K562 (cell line): Measurements from ENCODE around the gene NUTM1. TPM values are rescaled to one million over a fixed set of nuclear protein-coding genes. Genes with fewer than 3 reads are reported as not detected.

ENCODE experiments used
- CHD1 ChIP-seq: fragments of 200-600 bp; sonication (generic); IDR thresholded peaks from one replicate; pipeline ENCODE4 v1.6.1; 2012; ENCODE audit warnings: mild to moderate bottlenecking, moderate library complexity, low read length, inconsistent platforms
- ESRRB ChIP-seq: fragments of 250-450 bp; sonication (Bioruptor Pico); IDR thresholded peaks from 2 replicates; pipeline ENCODE4 v1.5.0; 2020; ENCODE audit warnings: mild to moderate bottlenecking, moderate library complexity, borderline replicate concordance
- HNRNPLL ChIP-seq: fragments of 200-400 bp; formaldehyde crosslinking; IDR thresholded peaks from 2 replicates; pipeline ENCODE4 v1.6.1; 2017; ENCODE audit warnings: low read length, low read depth, mild to moderate bottlenecking; ENCODE audit not compliant: poor library complexity, severe bottlenecking
- MYC ChIP-seq, 2 experiments: fragments of 250-450 bp in 1 of 2; sonication (Bioruptor Pico) in 1 of 2; IDR thresholded peaks; 2 replicates each; pipeline versions ENCODE4 v1.5.1 to v1.6.1; 2012 to 2021; ENCODE audit warnings: low read depth in 2 of 2, borderline replicate concordance in 1 of 2, improper control_type of control experiment in 1 of 2, low read length in 1 of 2, mild to moderate bottlenecking in 1 of 2, moderate library complexity in 1 of 2
- NFRKB ChIP-seq: fragments of 450-650 bp; IDR thresholded peaks from 2 replicates; pipeline ENCODE4 v1.6.1; 2016; ENCODE audit warnings: low read depth
- NR2C1 ChIP-seq, 2 experiments: fragments of 450-650 bp; IDR thresholded peaks; 2 replicates each; pipeline ENCODE4 v1.6.1; 2017; ENCODE audit warnings: mild to moderate bottlenecking in 2 of 2, antibody characterized with exemption in 1 of 2, inconsistent platforms in 1 of 2, missing compliant biosample characterization in 1 of 2, missing genetic modification characterization in 1 of 2
- NUFIP1 ChIP-seq: fragments of 450-650 bp; IDR thresholded peaks from 2 replicates; pipeline ENCODE4 v1.6.1; 2018; ENCODE audit not compliant: partially characterized antibody
- ZKSCAN1 ChIP-seq: fragments of 150-350 bp; IDR thresholded peaks from 2 replicates; pipeline ENCODE4 v1.6.1; 2016; ENCODE audit warnings: low read depth, low read length
- ZNF253 ChIP-seq: fragments of 250-450 bp; sonication (Bioruptor Pico); conservative IDR thresholded peaks from 2 replicates; pipeline ENCODE4 v1.6.1; 2021; ENCODE audit warnings: mild to moderate bottlenecking
- ZNF695 ChIP-seq: fragments of 450-650 bp; formaldehyde crosslinking; IDR thresholded peaks from 2 replicates; pipeline ENCODE4 v1.4.0; 2020; ENCODE audit warnings: mild to moderate bottlenecking, moderate library complexity
- ZNF76 ChIP-seq: fragments of 250-450 bp; sonication (Bioruptor Pico); IDR thresholded peaks from 2 replicates; pipeline ENCODE4 v1.4.0; 2020; ENCODE audit warnings: mild to moderate bottlenecking, moderate library complexity, borderline replicate concordance
- polyA plus RNA-seq, 8 experiments: library from polyadenylated mRNA; depleted of rRNA in 4 of 8; stranded (reverse) in 5 of 8; unstranded in 3 of 8; fragments of >200 nt; fragmentation: Nextera tagmentation in 2 of 8; fragmentation: Illumina TruSeq in 1 of 8; extraction: Ambion mirVana in 2 of 8; extraction: Trizol in 1 of 8; gene quantifications; 2 replicates each; pipeline versions ENCODE4 v1.2.1 to v1.2.3, GENCODE V29; 2011 to 2014; ENCODE audit warnings: inconsistent platforms in 1 of 8, missing spikeins in 1 of 8
- total RNA-seq, 7 experiments: library from RNA; depleted of rRNA in 6 of 7; stranded (reverse); fragments of >200 nt in 6 of 7; fragmentation: Illumina TruSeq in 2 of 7; extraction: Trizol in 2 of 7; gene quantifications; 2 replicates each; pipeline versions ENCODE4 v1.2.1 to v1.2.3, GENCODE V29; 2011 to 2021; ENCODE audit warnings: low replicate concordance in 1 of 7
- TF ChIP-seq, protein P1 (sequence below): IDR thresholded peaks from 2 replicates; pipeline ENCODE4 v1.6.1; 2011; ENCODE audit warnings: borderline replicate concordance, low read depth, mild to moderate bottlenecking, moderate library complexity, low read length; ENCODE audit not compliant: insufficient read depth, poor library complexity, severe bottlenecking
- TF ChIP-seq, protein P2 (sequence below), 2 experiments: fragments of 450-650 bp; IDR thresholded peaks; 2 replicates each; pipeline ENCODE4 v1.6.1; 2016; ENCODE audit warnings: mild to moderate bottlenecking in 2 of 2, borderline replicate concordance in 1 of 2, low read depth in 1 of 2, moderate library complexity in 1 of 2
- TF ChIP-seq, protein P3 (sequence below): fragments of 250-450 bp; sonication (Bioruptor Pico); IDR thresholded peaks from 2 replicates; pipeline ENCODE4 v1.4.0; 2020; ENCODE audit warnings: mild to moderate bottlenecking

The NUTM1 gene
- total and polyA plus RNA-seq, 9 of the 15 experiments (the other 6 are each of a cell fraction or from before 2014, with no cell fraction given): 0.01 to 0.05 (median 0.04) TPM; not detected in 4

DNA sequence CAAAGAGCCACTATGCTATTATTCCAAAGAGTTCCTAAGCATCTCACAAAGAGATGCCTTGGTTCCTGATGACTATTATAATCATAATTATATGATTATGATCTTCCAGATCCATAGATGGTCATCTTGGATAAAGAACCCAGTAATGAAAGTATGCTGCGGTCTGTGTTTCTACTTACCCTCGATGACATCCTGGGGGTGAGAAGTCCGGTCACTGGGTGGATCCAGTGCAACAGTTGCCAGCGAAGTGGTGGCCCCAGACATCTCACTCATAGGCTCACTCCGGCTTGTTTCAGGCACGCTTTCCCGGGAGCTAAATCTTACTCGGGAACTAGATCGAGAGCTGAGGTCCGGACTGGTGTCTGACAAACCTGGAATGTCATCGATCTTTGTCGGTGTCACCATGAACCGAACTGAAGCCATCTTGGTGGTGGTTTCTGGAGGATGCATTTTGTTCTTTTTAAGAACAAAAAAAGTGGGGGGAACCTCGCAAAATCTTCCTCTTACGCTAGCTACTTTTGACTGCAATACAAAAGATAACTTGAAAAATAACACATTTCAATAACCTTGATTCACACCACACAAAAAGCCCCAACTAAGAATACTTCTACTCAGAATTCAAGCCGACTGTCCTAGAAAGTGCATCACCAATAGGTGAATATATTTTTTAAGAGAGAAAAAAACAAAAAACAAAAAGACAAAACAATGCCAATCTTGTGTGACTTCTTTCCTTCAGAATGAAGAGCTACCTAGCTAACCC is 6.7 kb upstream of the NUTM1 start (continued):
- no peak for TF ChIP-seq MYC (IDR thresholded peaks at IDR 0.05; ENCODE audit: low read depth, low read length)
- 0 out of 2 replicates have a peak, but pooled peaks have one; percentile 50 for TF ChIP-seq MYC (CRISPR knock-in tag; IDR thresholded peaks at IDR 0.05; ENCODE audit: borderline replicate concordance, low read depth)
- no peak for TF ChIP-seq HNRNPLL
- TF ChIP-seq, protein P1, sequence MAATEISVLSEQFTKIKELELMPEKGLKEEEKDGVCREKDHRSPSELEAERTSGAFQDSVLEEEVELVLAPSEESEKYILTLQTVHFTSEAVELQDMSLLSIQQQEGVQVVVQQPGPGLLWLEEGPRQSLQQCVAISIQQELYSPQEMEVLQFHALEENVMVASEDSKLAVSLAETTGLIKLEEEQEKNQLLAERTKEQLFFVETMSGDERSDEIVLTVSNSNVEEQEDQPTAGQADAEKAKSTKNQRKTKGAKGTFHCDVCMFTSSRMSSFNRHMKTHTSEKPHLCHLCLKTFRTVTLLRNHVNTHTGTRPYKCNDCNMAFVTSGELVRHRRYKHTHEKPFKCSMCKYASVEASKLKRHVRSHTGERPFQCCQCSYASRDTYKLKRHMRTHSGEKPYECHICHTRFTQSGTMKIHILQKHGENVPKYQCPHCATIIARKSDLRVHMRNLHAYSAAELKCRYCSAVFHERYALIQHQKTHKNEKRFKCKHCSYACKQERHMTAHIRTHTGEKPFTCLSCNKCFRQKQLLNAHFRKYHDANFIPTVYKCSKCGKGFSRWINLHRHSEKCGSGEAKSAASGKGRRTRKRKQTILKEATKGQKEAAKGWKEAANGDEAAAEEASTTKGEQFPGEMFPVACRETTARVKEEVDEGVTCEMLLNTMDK: no peak
- TF ChIP-seq, protein P2, sequence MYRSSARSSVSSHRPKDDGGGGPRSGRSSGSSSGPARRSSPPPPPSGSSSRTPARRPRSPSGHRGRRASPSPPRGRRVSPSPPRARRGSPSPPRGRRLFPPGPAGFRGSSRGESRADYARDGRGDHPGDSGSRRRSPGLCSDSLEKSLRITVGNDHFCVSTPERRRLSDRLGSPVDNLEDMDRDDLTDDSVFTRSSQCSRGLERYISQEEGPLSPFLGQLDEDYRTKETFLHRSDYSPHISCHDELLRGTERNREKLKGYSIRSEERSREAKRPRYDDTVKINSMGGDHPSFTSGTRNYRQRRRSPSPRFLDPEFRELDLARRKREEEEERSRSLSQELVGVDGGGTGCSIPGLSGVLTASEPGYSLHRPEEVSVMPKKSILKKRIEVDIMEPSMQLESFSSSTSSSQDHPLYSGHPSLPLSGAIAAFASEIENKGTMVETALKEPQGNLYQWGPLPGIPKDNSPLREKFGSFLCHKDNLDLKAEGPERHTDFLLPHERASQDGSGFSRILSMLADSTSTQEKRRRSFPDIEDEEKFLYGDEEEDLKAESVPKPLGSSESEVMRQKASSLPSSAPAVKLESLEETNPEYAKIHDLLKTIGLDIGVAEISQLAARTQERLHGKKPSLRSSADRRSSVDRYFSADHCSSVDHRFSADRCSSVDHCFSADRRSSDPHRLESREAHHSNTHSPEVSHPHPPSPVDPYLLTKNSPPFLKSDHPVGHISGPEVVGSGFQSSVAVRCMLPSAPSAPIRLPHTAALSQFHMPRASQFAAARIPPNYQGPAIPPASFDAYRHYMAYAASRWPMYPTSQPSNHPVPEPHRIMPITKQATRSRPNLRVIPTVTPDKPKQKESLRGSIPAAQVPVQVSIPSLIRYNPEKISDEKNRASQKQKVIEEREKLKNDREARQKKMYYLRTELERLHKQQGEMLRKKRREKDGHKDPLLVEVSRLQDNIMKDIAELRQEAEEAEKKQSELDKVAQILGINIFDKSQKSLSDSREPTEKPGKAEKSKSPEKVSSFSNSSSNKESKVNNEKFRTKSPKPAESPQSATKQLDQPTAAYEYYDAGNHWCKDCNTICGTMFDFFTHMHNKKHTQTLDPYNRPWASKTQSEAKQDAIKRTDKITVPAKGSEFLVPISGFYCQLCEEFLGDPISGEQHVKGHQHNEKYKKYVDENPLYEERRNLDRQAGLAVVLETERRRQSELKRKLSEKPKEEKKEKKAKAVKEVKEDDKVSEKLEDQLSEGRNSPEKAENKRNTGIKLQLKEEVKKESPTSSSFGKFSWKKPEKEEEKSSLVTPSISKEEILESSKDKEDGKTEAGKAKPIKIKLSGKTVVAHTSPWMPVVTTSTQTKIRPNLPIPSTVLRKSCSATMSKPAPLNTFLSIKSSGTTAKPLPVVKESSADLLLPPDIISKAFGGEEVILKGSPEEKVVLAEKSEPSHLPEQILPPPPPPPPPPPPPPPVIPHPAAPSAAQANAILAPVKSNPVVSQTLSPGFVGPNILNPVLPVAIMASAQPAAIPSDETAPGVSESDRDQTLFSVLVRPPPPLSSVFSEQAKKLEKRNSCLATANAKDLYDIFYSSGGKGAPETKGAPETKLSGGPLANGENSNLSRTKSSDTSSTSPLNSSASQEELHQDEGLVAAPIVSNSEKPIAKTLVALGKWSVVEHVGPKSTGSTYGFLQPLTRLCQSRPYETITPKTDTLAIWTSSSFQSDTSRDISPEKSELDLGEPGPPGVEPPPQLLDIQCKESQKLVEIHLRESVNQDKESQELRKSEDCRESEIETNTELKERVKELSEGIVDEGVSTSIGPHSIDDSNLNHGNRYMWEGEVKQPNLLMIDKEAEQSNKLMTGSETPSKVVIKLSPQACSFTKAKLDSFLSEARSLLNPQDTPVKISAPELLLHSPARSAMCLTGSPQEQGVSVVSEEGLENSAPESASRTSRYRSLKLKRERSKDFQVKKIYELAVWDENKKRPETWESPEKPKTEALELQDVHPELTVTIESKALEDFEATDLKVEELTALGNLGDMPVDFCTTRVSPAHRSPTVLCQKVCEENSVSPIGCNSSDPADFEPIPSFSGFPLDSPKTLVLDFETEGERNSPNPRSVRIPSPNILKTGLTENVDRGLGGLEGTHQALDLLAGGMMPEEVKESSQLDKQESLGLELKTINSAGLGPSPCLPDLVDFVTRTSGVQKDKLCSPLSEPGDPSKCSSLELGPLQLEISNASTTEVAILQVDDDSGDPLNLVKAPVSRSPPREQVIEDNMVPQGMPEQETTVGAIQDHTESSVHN (IDR thresholded peaks at IDR 0.05; ENCODE audit: borderline replicate concordance in 1 of 2, low read depth in 1 of 2): no peak
- TF ChIP-seq NFRKB: no peak
- TF ChIP-seq ZNF695: peak; percentile 84; the same call in 1 of the 2 replicates
- TF ChIP-seq, protein P3, sequence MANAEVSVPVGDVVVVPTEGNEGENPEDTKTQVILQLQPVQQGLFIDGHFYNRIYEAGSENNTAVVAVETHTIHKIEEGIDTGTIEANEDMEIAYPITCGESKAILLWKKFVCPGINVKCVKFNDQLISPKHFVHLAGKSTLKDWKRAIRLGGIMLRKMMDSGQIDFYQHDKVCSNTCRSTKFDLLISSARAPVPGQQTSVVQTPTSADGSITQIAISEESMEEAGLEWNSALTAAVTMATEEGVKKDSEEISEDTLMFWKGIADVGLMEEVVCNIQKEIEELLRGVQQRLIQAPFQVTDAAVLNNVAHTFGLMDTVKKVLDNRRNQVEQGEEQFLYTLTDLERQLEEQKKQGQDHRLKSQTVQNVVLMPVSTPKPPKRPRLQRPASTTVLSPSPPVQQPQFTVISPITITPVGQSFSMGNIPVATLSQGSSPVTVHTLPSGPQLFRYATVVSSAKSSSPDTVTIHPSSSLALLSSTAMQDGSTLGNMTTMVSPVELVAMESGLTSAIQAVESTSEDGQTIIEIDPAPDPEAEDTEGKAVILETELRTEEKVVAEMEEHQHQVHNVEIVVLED: no peak
- TF ChIP-seq ZKSCAN1: no peak
- TF ChIP-seq NUFIP1: no peak
- TF ChIP-seq ZNF76: no peak
- TF ChIP-seq ESRRB (CRISPR knock-in tag): no peak
- TF ChIP-seq NR2C1 (IDR thresholded peaks at IDR 0.05): no peak
- peak; percentile 74 for TF ChIP-seq NR2C1 (tag; IDR thresholded peaks at IDR 0.05)
- no peak for TF ChIP-seq CHD1
- no peak for TF ChIP-seq ZNF253 (CRISPR knock-in tag)
